CD4-positive, alpha-beta memory T cell (primary cell): ENCODE measurements around the gene SUFU. TPM values are rescaled to one million over a fixed set of nuclear protein-coding genes. Genes with fewer than 3 reads are reported as not detected.

ENCODE experiments used
- CTCF ChIA-PET: fragments of 350-600 bp; sonication (Branson Sonifier 250); formaldehyde crosslinking; loops from one replicate; lab custom pipeline; 2021; ENCODE audit warnings: inconsistent platforms; ENCODE audit not compliant: partially characterized antibody; lab: Charles Lee
- POLR2A ChIA-PET: fragments of 350-600 bp; sonication (Branson Sonifier 250); formaldehyde crosslinking; loops from one replicate; lab custom pipeline; 2021; ENCODE audit not compliant: partially characterized antibody; lab: Charles Lee
- DNase-seq, 5 donors: peaks; one replicate each; pipeline versions ENCODE4 v3.0.0 to v3.0.0-alpha.2; 2020 to 2022; ENCODE audit warnings: mixed read lengths in 1 of 5
- H3K27ac ChIP-seq: one replicate; pipeline ENCODE4 v1.7.0; 2013; ENCODE audit warnings: low read depth, low read length
- H3K27me3 ChIP-seq: 2 replicates; pipeline ENCODE4 v1.7.0; 2013; ENCODE audit warnings: mild to moderate bottlenecking, low read length, moderate library complexity; ENCODE audit not compliant: insufficient read depth
- H3K36me3 ChIP-seq: 2 replicates; pipeline ENCODE4 v1.7.0; 2013; ENCODE audit warnings: mild to moderate bottlenecking, low read length, moderate library complexity; ENCODE audit not compliant: insufficient read depth
- H3K4me1 ChIP-seq: 2 replicates; pipeline ENCODE4 v1.7.0; 2013; ENCODE audit warnings: mild to moderate bottlenecking, low read length, moderate library complexity; ENCODE audit not compliant: insufficient read depth
- H3K4me3 ChIP-seq, 2 donors: one replicate each; pipeline ENCODE4 v1.7.0; 2013; ENCODE audit warnings: low read length in 2 of 2, mild to moderate bottlenecking in 1 of 2
- H3K9me3 ChIP-seq, 2 donors: one replicate each; pipeline ENCODE4 v1.7.0; 2013; ENCODE audit warnings: low read length in 2 of 2, control low read depth in 1 of 2; ENCODE audit not compliant: control insufficient read depth in 1 of 2
- H3K27ac Mint-ChIP-seq, 7 donors: one replicate each; pipeline ENCODE4 v1.8.0; 2020 to 2021; ENCODE audit warnings: mixed read lengths in 7 of 7, mild to moderate bottlenecking in 6 of 7, inconsistent platforms in 3 of 7, moderate library complexity in 3 of 7
- H3K27me3 Mint-ChIP-seq, 2 donors: one replicate each; pipeline ENCODE4 v1.8.0; 2020 to 2021; ENCODE audit warnings: mixed read lengths in 2 of 2
- H3K36me3 Mint-ChIP-seq, 2 donors: one replicate each; pipeline ENCODE4 v1.8.0; 2020 to 2021; ENCODE audit warnings: mixed read lengths in 2 of 2, inconsistent platforms in 1 of 2, mild to moderate bottlenecking in 1 of 2
- H3K4me1 Mint-ChIP-seq, 4 donors: one replicate each; pipeline ENCODE4 v1.8.0; 2020 to 2021; ENCODE audit warnings: mixed read lengths in 4 of 4, mild to moderate bottlenecking in 1 of 4
- H3K4me3 Mint-ChIP-seq, 8 donors: one replicate each; pipeline ENCODE4 v1.8.0; 2020 to 2021; ENCODE audit warnings: mixed read lengths in 8 of 8, mild to moderate bottlenecking in 7 of 8, moderate library complexity in 6 of 8, inconsistent platforms in 3 of 8
- H3K9me3 Mint-ChIP-seq, 8 donors: one replicate each; pipeline ENCODE4 v1.8.0; 2020 to 2021; ENCODE audit warnings: mixed read lengths in 8 of 8, mild to moderate bottlenecking in 5 of 8, inconsistent platforms in 3 of 8, moderate library complexity in 1 of 8
- intact Hi-C: fragments of 100-400 bp; cut with micrococcal nuclease; formaldehyde crosslinking; loops from one replicate; pipeline ENCODE4 v1.15.1; 2023
- polyA plus RNA-seq, 2 donors: library from polyadenylated mRNA; unstranded; fragments of 300-500 nt; fragmentation: Illumina TruSeq; gene quantifications; one replicate each; pipeline ENCODE4 v1.2.3, GENCODE V29; 2021
- total RNA-seq, 2 experiments: library from RNA; stranded (reverse); gene quantifications; one replicate each; pipeline ENCODE4 v1.2.3, GENCODE V29; 2021

Gene SUFU
- total and polyA plus RNA-seq, 4 experiments from 2014 or later, result 2.0 to 22.0 (median 16.5) TPM

- intact Hi-C loops, result no loop called here
- Histone ChIP-seq H3K4me1 (peaks cover 12% of the 10 kb centered on the region), H3K4me3 (no peak overlapping the region), H3K27ac (no peak overlapping the region), H3K27me3 (no peaks in the 10 kb centered on the region), H3K9me3 (no peaks in the 10 kb centered on the region), H3K36me3 (no peaks in the 10 kb centered on the region)
- DNase-seq, result no peak
- H3K4me1 Mint-ChIP-seq, result peaks cover 8 to 13% (median 9%) of the 10 kb centered on the region in 4 donors
- ChIA-PET POLR2A (interaction anchor here (1.5 kb wide), 1 partner anchor 19 kb away, joined by 3 read pairs; no protein-coding TSS in a partner anchor), CTCF (interaction anchor here (0.8 kb wide), 1 partner anchor 10 kb away, joined by 3 read pairs; no protein-coding TSS in a partner anchor)
- H3K4me3 Mint-ChIP-seq, result no peak overlapping the region
- H3K27me3 Mint-ChIP-seq, result no peaks in the 10 kb centered on the region
- no peaks in the 10 kb centered on the region for H3K9me3 Mint-ChIP-seq
- no peak overlapping the region for H3K27ac Mint-ChIP-seq
- peaks cover 0 to 6% of the 10 kb centered on the region in 2 donors for H3K36me3 Mint-ChIP-seq
Observed at GRCh38 chr10:102468683-102469082, 35.1 kb upstream of the SUFU start.

- intact Hi-C loops, result no loop called here
- Histone ChIP-seq H3K36me3 (no peaks in the 10 kb centered on the region), H3K4me1 (peaks cover 13% of the 10 kb centered on the region), H3K27ac (no peak overlapping the region), H3K9me3 (no peaks in the 10 kb centered on the region), H3K27me3 (no peaks in the 10 kb centered on the region), H3K4me3 (no peak overlapping the region)
- Mint-ChIP-seq H3K27ac (no peak overlapping the region), H3K9me3 (no peaks in the 10 kb centered on the region), H3K4me3 (no peak overlapping the region), H3K27me3 (no peaks in the 10 kb centered on the region), H3K4me1 (peaks cover 8 to 23% (median 12%) of the 10 kb centered on the region in 4 donors), H3K36me3 (peaks cover 0 to 5% of the 10 kb centered on the region in 2 donors)
- ChIA-PET POLR2A (interaction anchor here (2.7 to 3.2 kb wide), 2 partner anchors 10 to 20 kb away, joined by 10 to 24 read pairs; partner anchors contain the start of gene C10orf95), CTCF (interaction anchor here (0.5 to 1.7 kb wide), 5 partner anchors 8 to 262 kb away, joined by 3 to 5 read pairs (median 4); no protein-coding TSS in a partner anchor)
- DNase-seq, result no peak
Observed at GRCh38 chr10:102470579-102471546, 32.9 kb upstream of the SUFU start.

GRCh38 chr10:102473445-102474331 lies 30.1 kb upstream of the SUFU start:
- H3K4me3 Mint-ChIP-seq, result peak overlapping the region in 7 of 8 donors; percentile 21 to 68 (median 52)
- H3K4me1 Mint-ChIP-seq, result peaks cover 7 to 24% (median 12%) of the 10 kb centered on the region in 4 donors
- no peaks in the 10 kb centered on the region for H3K27me3 Mint-ChIP-seq
- H3K4me3 ChIP-seq, result no peak overlapping the region
- peaks cover 0 to 5% of the 10 kb centered on the region in 2 donors for H3K36me3 Mint-ChIP-seq
- H3K27ac Mint-ChIP-seq, result peak overlapping the region; percentile 47 to 92 (median 78)
- no peaks in the 10 kb centered on the region for H3K9me3 Mint-ChIP-seq
- H3K36me3 ChIP-seq, result no peaks in the 10 kb centered on the region
- ChIA-PET POLR2A (interaction anchor here (0.9 to 3.2 kb wide), 9 partner anchors 10 to 80 kb away, joined by 3 to 24 read pairs (median 4); partner anchors contain the start of genes ACTR1A, C10orf95, FBXL15 and NFKB2), CTCF (interaction anchor here (1.1 to 1.9 kb wide), 7 partner anchors 31 to 244 kb away, joined by 3 to 6 read pairs (median 3); partner anchors contain the start of gene SUFU)
- peaks cover 15% of the 10 kb centered on the region for H3K4me1 ChIP-seq
- peak in 3 of 5 donors; percentile 6 to 27 (median 12) for DNase-seq
- intact Hi-C loops, result no loop called here
- H3K27ac ChIP-seq, result no peak overlapping the region
- H3K9me3 ChIP-seq, result no peaks in the 10 kb centered on the region
- H3K27me3 ChIP-seq, result no peaks in the 10 kb centered on the region

- ChIA-PET CTCF (interaction anchor here (0.6 to 5.3 kb wide), 4 partner anchors 29 to 246 kb away, joined by 3 to 40 read pairs (median 4); partner anchors contain the start of gene SUFU), POLR2A (interaction anchor here (0.6 to 1.4 kb wide), 2 partner anchors 25 to 53 kb away, joined by 3 to 5 read pairs; partner anchors contain the start of gene C10orf95)
- Mint-ChIP-seq H3K4me1 (peaks cover 11 to 28% (median 17%) of the 10 kb centered on the region in 4 donors), H3K4me3 (no peak overlapping the region), H3K27me3 (no peaks in the 10 kb centered on the region), H3K9me3 (no peaks in the 10 kb centered on the region), H3K27ac (peak overlapping the region in 4 of 7 donors; percentile 18 to 35 (median 24)), H3K36me3 (peaks cover 0 to 12% of the 10 kb centered on the region in 2 donors)
- Histone ChIP-seq H3K27me3 (no peaks in the 10 kb centered on the region), H3K4me1 (peaks cover 20% of the 10 kb centered on the region), H3K27ac (no peak overlapping the region), H3K4me3 (no peak overlapping the region), H3K9me3 (no peaks in the 10 kb centered on the region), H3K36me3 (peaks cover 7% of the 10 kb centered on the region)
- intact Hi-C loops, result no loop called here
- DNase-seq, result no peak
Observed at GRCh38 chr10:102475451-102476040, 28.2 kb upstream of the SUFU start.

- ChIA-PET CTCF (interaction anchor here (0.6 to 5.3 kb wide), 5 partner anchors 26 to 247 kb away, joined by 3 to 40 read pairs (median 3); partner anchors contain the start of gene ACTR1A), POLR2A (interaction anchor here (0.9 kb wide), 1 partner anchor 83 kb away, joined by 3 read pairs; no protein-coding TSS in a partner anchor)
- H3K27me3 ChIP-seq, result no peaks in the 10 kb centered on the region
- Mint-ChIP-seq H3K4me3 (no peak overlapping the region), H3K27ac (peak overlapping the region in 6 of 7 donors; percentile 18 to 86 (median 59)), H3K27me3 (no peaks in the 10 kb centered on the region), H3K9me3 (no peaks in the 10 kb centered on the region), H3K36me3 (peaks cover 2 to 23% of the 10 kb centered on the region in 2 donors), H3K4me1 (peaks cover 11 to 28% (median 17%) of the 10 kb centered on the region in 4 donors)
- H3K4me1 ChIP-seq, result peaks cover 20% of the 10 kb centered on the region
- no peaks in the 10 kb centered on the region for H3K9me3 ChIP-seq
- H3K36me3 ChIP-seq, result peaks cover 18% of the 10 kb centered on the region
- intact Hi-C loops, result no loop called here
- DNase-seq, result no peak
- H3K4me3 ChIP-seq, result no peak overlapping the region
- H3K27ac ChIP-seq, result no peak overlapping the region
Observed at GRCh38 chr10:102476466-102477141, 27.2 kb upstream of the SUFU start.
